Coronary artery (tissue), 2 donors: ENCODE measurements around the gene UST.
"Not testable (repeated sequence)": the region's sequence is repeated elsewhere in the genome, so short reads cannot be mapped to it uniquely, and the experiment has no call there.

Source experiments
- DNase-seq: peaks from one replicate; pipeline ENCODE4 v3.0.0-alpha.2; 2017; ENCODE audit warnings: low spot score
- H3K27ac ChIP-seq, 2 donors: fragments of 200-600 bp; sonication (generic); one replicate each; pipeline ENCODE4 v1.5.1; 2016 to 2019
- H3K4me3 ChIP-seq: fragments of 200-600 bp; sonication (generic); 2 replicates; pipeline ENCODE4 v1.5.1; 2016; ENCODE audit warnings: mild to moderate bottlenecking, moderate library complexity
- TF ChIP-seq, protein P1 (sequence below): fragments of 200-600 bp; sonication (generic); IDR thresholded peaks from one replicate; pipeline ENCODE4 v1.5.1; 2019; ENCODE audit warnings: antibody characterized with exemption

Gene UST

GRCh38 chr6:148971031-148971927 is 224.4 kb downstream of the UST start:
- Histone ChIP-seq H3K4me3 (no peak overlapping the region), H3K27ac (no peak overlapping the region)
- TF ChIP-seq, protein P1, sequence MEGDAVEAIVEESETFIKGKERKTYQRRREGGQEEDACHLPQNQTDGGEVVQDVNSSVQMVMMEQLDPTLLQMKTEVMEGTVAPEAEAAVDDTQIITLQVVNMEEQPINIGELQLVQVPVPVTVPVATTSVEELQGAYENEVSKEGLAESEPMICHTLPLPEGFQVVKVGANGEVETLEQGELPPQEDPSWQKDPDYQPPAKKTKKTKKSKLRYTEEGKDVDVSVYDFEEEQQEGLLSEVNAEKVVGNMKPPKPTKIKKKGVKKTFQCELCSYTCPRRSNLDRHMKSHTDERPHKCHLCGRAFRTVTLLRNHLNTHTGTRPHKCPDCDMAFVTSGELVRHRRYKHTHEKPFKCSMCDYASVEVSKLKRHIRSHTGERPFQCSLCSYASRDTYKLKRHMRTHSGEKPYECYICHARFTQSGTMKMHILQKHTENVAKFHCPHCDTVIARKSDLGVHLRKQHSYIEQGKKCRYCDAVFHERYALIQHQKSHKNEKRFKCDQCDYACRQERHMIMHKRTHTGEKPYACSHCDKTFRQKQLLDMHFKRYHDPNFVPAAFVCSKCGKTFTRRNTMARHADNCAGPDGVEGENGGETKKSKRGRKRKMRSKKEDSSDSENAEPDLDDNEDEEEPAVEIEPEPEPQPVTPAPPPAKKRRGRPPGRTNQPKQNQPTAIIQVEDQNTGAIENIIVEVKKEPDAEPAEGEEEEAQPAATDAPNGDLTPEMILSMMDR, result no peak
- DNase-seq, result no peak

GRCh38 chr6:148972481-148972880 is 225.7 kb downstream of the UST start:
- DNase-seq, result no peak
- Histone ChIP-seq H3K4me3 (no peak overlapping the region), H3K27ac (no peak overlapping the region)
- TF ChIP-seq, protein P1, result no peak

- Histone ChIP-seq H3K27ac (no peak overlapping the region), H3K4me3 (no peak overlapping the region)
- TF ChIP-seq, protein P1, result no peak
- no peak for DNase-seq
Observed at GRCh38 chr6:148973538-148974208, 226.8 kb downstream of the UST start.

- Histone ChIP-seq H3K27ac (no peak overlapping the region), H3K4me3 (no peak overlapping the region)
- TF ChIP-seq, protein P1, result no peak
- DNase-seq, result no peak
Observed at GRCh38 chr6:148974351-148974750, 227.5 kb downstream of the UST start.

DNA sequence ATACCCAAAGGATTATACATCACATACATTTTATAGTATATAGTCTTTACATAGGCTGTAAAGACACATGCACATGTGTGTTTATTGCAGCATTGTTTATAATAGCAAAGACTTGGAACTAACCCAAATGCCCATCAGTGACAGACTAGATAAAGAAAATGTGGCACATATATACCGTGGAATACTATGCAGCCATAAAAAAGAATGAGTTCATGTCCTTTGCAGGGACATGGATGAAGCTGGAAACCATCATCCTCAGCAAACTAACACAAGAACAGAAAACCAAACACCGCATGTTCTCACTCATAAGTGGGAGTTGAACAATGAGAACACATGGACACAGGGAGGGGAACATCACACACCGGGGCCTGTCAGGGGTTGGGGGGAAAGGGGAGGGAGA is 231.5 kb downstream of the UST start:
- H3K4me3 ChIP-seq, H3K27ac ChIP-seq, DNase-seq: not testable (repeated sequence)

DNA sequence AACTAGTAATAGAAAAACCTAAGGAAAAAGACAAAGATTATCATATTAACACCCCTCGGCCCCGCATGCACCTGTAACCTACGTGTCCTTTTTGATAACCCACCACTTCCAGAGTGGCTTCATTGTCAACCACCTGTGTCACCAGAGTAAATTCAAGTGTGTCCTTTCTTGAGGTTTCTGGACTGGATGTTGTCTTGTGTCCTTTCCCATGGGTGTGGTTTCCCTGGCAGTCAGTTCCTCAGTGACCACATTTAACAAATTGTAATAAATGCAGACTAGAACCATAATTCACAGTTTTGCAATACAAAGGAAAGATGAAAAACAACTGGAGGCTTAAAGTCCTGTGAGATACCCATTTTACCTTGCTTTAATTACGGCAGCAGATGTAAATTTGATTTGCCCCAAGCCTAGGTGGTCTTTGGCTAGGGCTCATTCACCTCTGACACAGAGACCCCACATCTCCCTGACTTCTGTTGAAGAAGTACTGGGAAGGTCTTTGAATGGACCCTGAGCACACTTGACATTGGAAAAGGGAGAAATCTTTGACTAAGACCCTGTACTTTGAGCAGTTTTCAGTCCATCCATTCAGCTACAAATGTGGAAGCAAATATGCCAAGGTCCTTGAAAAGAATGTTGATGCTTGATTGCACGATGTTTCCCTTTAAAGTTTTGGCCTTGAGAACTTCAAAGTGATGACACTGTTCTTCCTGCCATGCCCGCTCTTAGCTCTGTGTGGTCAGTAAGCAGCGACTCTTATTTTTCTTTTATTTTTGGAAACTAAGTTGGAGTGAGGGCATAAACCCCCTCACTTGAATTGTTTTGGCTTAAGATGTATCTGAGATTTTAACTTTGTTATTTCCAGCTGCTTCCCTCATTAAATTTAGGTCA is 232.4 kb downstream of the UST start:
- Histone ChIP-seq H3K27ac (no peak overlapping the region), H3K4me3 (no peak overlapping the region)
- DNase-seq, result no peak
- TF ChIP-seq, protein P1, result no peak

- no peak for DNase-seq
- H3K4me3 ChIP-seq, result no peak overlapping the region
- TF ChIP-seq, protein P1, result no peak
- H3K27ac ChIP-seq, result no peak overlapping the region
Observed at GRCh38 chr6:148980234-148980633, 233.4 kb downstream of the UST start.
